T-helper 1 cell treated with Interleukin-12 subunit alpha and Interleukin-12 subunit beta and Interleukin-4 antibody, amounts not matched to agents 30 μg/mL and 1 μg/mL, for 36 hours (primary cell): ENCODE data around the gene SPINDOC.

Experiments
- H3K27ac Mint-ChIP-seq: one replicate; pipeline ENCODE4 v1.8.0; 2021; ENCODE audit warnings: mild to moderate bottlenecking, mixed read lengths
- H3K27me3 Mint-ChIP-seq: one replicate; pipeline ENCODE4 v1.8.0; 2021; ENCODE audit warnings: low read depth, mixed read lengths
- H3K36me3 Mint-ChIP-seq: one replicate; pipeline ENCODE4 v1.8.0; 2021; ENCODE audit warnings: low read depth, mixed read lengths
- H3K4me1 Mint-ChIP-seq: one replicate; pipeline ENCODE4 v1.8.0; 2021; ENCODE audit warnings: low read depth, mixed read lengths
- H3K4me3 Mint-ChIP-seq: one replicate; pipeline ENCODE4 v1.8.0; 2021; ENCODE audit warnings: mild to moderate bottlenecking, moderate library complexity, mixed read lengths
- H3K9me3 Mint-ChIP-seq: one replicate; pipeline ENCODE4 v1.8.0; 2021; ENCODE audit warnings: mixed read lengths

The SPINDOC gene

DNA sequence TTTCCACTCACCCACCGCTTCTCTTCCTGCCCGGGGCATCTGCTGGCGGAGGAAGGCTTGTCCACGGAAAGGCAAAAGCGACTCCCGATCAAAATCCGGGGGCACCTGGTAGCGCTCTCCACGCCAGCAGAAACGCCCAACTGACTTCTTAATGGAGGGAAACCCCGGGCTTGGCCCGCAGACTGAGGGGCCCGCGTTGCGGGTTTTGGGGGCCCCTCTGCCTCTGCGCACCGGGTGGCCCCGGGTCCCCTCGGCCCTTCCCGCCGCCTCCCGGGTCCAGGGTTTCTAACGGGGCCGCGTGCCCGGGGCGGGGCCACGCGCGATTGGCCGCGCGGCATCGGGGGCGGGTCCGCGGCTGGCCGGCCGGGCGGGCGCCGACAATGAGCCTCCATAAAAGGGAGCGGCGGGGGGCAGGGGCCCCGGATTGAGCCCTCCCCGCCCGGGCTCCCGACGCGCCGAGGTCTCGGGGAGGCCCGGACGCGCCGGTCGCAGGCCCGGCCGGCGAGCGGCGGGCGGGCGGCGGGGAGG lies at the start of gene SPINDOC:
TSS of gene SPINDOC (plus strand) at position 422 of the 528 bp plus-strand sequence. CDS start 231 bp downstream, outside the sequence.
- Mint-ChIP-seq H3K9me3 (no peaks in the 10 kb centered on the region), H3K36me3 (peaks cover 13% of the 10 kb centered on the region), H3K4me1 (peaks cover 24% of the 10 kb centered on the region), H3K27ac (peak within 1 kb of the TSS; percentile 70), H3K4me3 (peak within 1 kb of the TSS; percentile 79), H3K27me3 (no peaks in the 10 kb centered on the region)

DNA sequence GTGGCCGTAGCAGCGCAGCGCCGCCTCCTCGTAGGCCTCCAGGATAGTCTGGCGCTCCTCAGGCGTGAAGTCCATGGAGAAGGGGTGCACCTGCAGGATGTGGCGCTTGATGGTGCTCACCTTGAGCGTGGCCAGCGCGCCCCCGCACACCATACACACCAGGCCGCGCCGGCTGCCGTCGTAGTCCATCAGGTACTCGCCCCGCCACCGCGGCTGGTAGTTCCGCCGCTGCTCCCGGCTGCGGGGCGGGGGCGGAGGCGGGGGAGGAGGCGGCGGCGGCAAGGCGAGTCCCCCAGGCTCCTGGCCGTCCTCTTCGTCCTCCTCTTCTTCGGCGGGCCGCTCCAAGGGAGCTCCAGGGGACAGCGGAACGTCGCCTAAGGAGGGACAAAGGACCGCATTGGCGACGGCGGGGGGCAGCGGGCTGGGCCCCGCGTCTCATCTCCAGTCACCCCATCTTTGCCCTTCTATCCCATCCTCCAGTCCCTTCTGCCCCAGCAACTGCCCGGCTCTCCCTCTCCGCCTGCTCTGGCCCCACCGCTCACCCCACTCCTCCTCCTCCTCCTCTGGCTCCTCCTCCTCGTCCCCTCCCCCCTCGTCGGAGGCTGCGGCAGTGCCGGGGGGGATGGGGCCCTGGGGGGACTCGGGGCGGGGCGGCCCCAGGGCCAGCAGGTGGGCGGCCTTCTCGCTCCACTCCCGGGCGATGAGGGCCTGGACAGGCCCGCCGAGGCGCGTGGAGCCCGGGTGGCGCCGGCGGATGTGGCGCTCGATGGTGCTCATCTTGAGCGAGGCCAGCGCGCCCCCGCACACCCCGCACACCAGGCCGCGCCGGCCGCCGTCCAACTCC lies 49.5 kb upstream of the SPINDOC start:
- H3K4me1 Mint-ChIP-seq, result peaks cover 6% of the 10 kb centered on the region
- no peaks in the 10 kb centered on the region for H3K9me3 Mint-ChIP-seq
- H3K4me3 Mint-ChIP-seq, result no peak overlapping the region
- peaks cover 2% of the 10 kb centered on the region for H3K36me3 Mint-ChIP-seq
- H3K27ac Mint-ChIP-seq, result no peak overlapping the region
- H3K27me3 Mint-ChIP-seq, result peaks cover 5% of the 10 kb centered on the region

DNA sequence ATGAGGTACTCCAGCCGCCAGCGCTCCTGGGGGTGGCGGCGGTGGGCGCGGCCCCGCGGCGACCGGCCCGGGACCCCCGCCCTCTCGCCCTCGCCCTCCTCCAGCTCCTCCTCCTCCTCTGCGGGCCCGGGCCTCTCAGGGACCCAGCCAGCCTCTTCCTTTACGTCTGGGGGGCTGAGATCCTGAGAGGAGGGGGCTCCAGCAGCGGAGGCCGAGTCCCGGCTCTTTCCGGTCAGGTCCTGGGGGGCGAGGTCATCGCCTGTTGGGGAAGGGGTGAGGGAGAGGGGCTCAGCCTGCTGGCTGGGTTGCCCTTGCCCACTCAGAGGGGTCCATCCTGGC lies 48.9 kb upstream of the SPINDOC start:
- peaks cover 2% of the 10 kb centered on the region for H3K36me3 Mint-ChIP-seq
- H3K9me3 Mint-ChIP-seq, result no peaks in the 10 kb centered on the region
- peaks cover 5% of the 10 kb centered on the region for H3K27me3 Mint-ChIP-seq
- H3K4me1 Mint-ChIP-seq, result peaks cover 6% of the 10 kb centered on the region
- no peak overlapping the region for H3K4me3 Mint-ChIP-seq
- no peak overlapping the region for H3K27ac Mint-ChIP-seq

- Mint-ChIP-seq H3K27ac (no peak overlapping the region), H3K36me3 (peaks cover 2% of the 10 kb centered on the region), H3K27me3 (peaks cover 9% of the 10 kb centered on the region), H3K9me3 (no peaks in the 10 kb centered on the region), H3K4me3 (no peak overlapping the region), H3K4me1 (peaks cover 6% of the 10 kb centered on the region)
These were observed 48.3 kb upstream of the SPINDOC start for GRCh38 chr11:63764679-63765647.

GRCh38 chr11:63765688-63766241 lies 47.5 kb upstream of the SPINDOC start:
- Mint-ChIP-seq H3K27ac (no peak overlapping the region), H3K4me3 (no peak overlapping the region), H3K9me3 (no peaks in the 10 kb centered on the region), H3K27me3 (peaks cover 17% of the 10 kb centered on the region), H3K4me1 (peaks cover 6% of the 10 kb centered on the region), H3K36me3 (peaks cover 2% of the 10 kb centered on the region)

DNA sequence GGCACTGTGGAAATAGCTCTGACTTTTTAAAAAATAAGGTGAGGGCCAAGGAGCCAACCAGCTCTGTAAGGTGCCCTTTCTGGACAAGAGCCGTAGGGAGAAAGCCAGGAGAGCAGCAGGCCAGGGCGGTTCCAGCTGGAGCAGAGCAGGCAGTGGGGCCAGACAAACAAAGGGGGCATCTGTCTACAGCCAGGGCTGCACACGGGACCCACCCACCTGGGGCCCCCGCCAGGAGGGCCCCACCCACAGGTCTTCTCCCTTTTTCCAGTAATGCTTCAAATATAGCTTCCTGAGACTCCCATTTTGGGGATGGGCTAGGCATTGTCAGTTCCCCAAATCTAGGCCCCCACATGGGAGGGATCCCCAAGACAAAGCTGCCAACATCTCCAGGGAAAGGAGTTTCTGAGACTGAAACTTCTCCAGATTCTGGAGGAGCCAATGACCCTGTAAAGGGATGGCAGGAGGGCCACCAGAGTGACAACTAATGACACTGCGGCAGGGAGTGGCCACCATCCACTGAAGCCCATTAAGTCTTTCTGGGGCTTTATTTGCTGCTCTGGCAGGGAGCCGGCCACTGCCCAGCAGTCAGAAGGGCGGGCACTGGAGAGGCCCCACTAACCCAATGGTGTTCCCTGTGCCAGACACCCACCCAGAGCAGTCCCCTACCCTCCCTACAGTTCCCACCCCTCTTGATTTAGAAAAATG lies 46.6 kb upstream of the SPINDOC start:
- peak overlapping the region; percentile 98 for H3K4me3 Mint-ChIP-seq
- H3K4me1 Mint-ChIP-seq, result peaks cover 6% of the 10 kb centered on the region
- H3K9me3 Mint-ChIP-seq, result no peaks in the 10 kb centered on the region
- H3K27ac Mint-ChIP-seq, result peak overlapping the region; percentile 45
- peaks cover 25% of the 10 kb centered on the region for H3K27me3 Mint-ChIP-seq
- peaks cover 2% of the 10 kb centered on the region for H3K36me3 Mint-ChIP-seq

- Mint-ChIP-seq H3K4me1 (peaks cover 6% of the 10 kb centered on the region), H3K9me3 (no peaks in the 10 kb centered on the region), H3K36me3 (peaks cover 2% of the 10 kb centered on the region), H3K27me3 (peaks cover 28% of the 10 kb centered on the region), H3K4me3 (peak overlapping the region; percentile 98), H3K27ac (peak overlapping the region; percentile 88)
These were observed 46.0 kb upstream of the SPINDOC start for GRCh38 chr11:63767267-63767564.

DNA sequence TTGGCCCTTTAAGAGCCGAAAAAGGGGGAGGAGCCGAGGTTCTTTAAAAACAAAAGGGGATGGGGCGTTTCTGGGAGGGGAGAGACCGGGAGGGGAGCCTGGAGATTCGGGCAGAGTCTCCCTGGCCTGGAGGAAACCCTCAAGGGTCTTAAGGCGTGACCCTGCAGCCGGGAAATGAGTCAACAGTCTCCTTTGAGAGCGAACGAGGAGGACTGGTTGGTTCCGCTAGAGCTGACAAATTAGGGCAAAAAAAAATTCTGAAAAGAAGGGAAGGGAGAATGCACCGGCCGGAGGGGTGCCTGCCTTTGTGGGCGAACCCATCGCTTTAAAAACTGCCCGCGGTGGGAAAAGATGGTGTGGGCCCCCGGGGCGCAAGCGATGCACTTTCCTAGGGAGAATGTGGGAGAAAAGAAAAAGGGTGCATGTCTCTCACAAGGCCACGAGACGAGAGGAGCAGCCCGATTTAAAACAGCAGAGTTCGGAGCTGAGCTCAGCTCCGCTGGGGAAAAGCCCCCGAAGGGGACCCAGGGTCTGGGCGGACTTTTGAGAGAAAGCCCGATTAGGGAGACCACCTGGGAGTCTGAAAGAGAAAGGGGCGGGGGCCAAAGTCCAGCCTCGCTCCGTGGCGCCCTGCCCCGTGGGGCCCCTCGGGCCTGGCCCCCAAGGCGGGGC lies 45.6 kb upstream of the SPINDOC start:
- Mint-ChIP-seq H3K4me3 (peak overlapping the region; percentile 98), H3K27me3 (peaks cover 33% of the 10 kb centered on the region), H3K9me3 (no peaks in the 10 kb centered on the region), H3K4me1 (peaks cover 6% of the 10 kb centered on the region), H3K27ac (peak overlapping the region; percentile 88), H3K36me3 (peaks cover 2% of the 10 kb centered on the region)

- H3K36me3 Mint-ChIP-seq, result peaks cover 2% of the 10 kb centered on the region
- H3K27me3 Mint-ChIP-seq, result peaks cover 39% of the 10 kb centered on the region
- H3K27ac Mint-ChIP-seq, result peak within 1 kb of the TSS; percentile 88
- H3K9me3 Mint-ChIP-seq, result no peaks in the 10 kb centered on the region
- H3K4me3 Mint-ChIP-seq, result peak within 1 kb of the TSS; percentile 98
- H3K4me1 Mint-ChIP-seq, result peaks cover 6% of the 10 kb centered on the region
These were observed 44.8 kb upstream of the SPINDOC start, which contains the start of gene ZFTA for GRCh38 chr11:63768237-63769041. Gene ZFTA, minus strand, starts transcription at chr11:63768775. Its CDS starts 153 bp downstream, at chr11:63768622.

GRCh38 chr11:63769042-63769713 lies 44.1 kb upstream of the SPINDOC start:
- no peak overlapping the region for H3K4me3 Mint-ChIP-seq
- no peak overlapping the region for H3K27ac Mint-ChIP-seq
- H3K27me3 Mint-ChIP-seq, result peaks cover 43% of the 10 kb centered on the region
- peaks cover 6% of the 10 kb centered on the region for H3K4me1 Mint-ChIP-seq
- H3K36me3 Mint-ChIP-seq, result peaks cover 2% of the 10 kb centered on the region
- no peaks in the 10 kb centered on the region for H3K9me3 Mint-ChIP-seq

DNA sequence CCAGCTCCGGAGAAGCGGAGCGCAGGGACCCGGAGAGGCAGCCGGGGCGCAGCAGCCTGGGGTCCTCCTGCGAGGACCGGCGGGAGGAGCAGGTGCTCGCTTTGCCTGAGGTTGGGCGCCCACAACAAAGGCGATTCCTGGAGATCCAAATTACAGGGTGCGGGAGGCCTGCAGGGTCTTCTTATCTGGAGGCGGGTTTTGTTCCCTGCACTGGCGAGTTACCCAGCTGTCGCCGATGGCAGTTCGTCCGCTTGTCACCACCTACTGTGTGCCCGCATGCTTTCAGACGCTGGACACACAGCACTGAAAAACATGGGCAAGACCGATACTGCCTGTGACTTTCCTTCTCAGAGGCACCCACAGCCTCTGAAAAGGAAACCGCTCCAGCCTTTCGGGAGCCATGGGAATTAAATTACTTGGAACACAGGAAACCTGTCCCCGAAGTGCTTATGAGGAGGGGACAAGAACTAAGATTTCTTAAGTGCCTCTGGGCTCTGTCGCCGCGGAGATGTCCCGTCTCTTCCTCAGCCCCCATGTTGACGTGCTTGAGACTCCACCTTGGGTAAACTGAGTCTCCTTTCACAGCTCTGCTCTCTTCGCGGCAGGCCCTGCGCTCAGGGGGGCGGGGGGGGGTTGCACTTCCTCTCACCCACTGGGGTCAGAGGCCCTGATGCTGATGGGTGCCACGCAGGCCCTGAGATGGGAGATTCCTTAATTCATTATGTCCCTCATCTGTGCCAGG lies 43.4 kb upstream of the SPINDOC start:
- Mint-ChIP-seq H3K36me3 (peaks cover 2% of the 10 kb centered on the region), H3K9me3 (no peaks in the 10 kb centered on the region), H3K27me3 (peaks cover 46% of the 10 kb centered on the region), H3K4me1 (peaks cover 6% of the 10 kb centered on the region), H3K4me3 (peak overlapping the region; percentile 70), H3K27ac (no peak overlapping the region)

GRCh38 chr11:63770763-63771162 lies 42.5 kb upstream of the SPINDOC start:
- H3K4me1 Mint-ChIP-seq, result peaks cover 6% of the 10 kb centered on the region
- H3K27me3 Mint-ChIP-seq, result peaks cover 53% of the 10 kb centered on the region
- no peak overlapping the region for H3K4me3 Mint-ChIP-seq
- no peaks in the 10 kb centered on the region for H3K9me3 Mint-ChIP-seq
- H3K36me3 Mint-ChIP-seq, result peaks cover 2% of the 10 kb centered on the region
- no peak overlapping the region for H3K27ac Mint-ChIP-seq
